Activated naive CD4-positive, alpha-beta T cell (primary cell): ENCODE results near the gene ITSN2.
"Not testable (repeated sequence)": the region's sequence is repeated elsewhere in the genome, so short reads cannot be mapped to it uniquely, and the experiment has no call there.

Source experiments
- DNase-seq, 4 experiments: peaks; one replicate each; lab custom pipeline; 2025; lab: John Stamatoyannopoulos, UW

ITSN2 gene

GRCh38 chr2:24360050-24360962 lies at the start of gene ITSN2:
TSS of gene ITSN2 (minus strand) at chr2:24360536. CDS start at chr2:24328082, 32,454 bp downstream.
- peak; percentile 33 to 86 (median 74) for DNase-seq

GRCh38 chr2:24409171-24409570 lies 48.8 kb upstream of the ITSN2 start:
- DNase-seq, result no peak

GRCh38 chr2:24408704-24409103 lies 48.4 kb upstream of the ITSN2 start:
- not testable (repeated sequence) for DNase-seq

- DNase-seq, result no peak
Measured at GRCh38 chr2:24404491-24404921, 44.2 kb upstream of the ITSN2 start.

- DNase-seq, result no peak
Measured at GRCh38 chr2:24403832-24404212, 43.5 kb upstream of the ITSN2 start.

GRCh38 chr2:24403168-24403831 lies 43.0 kb upstream of the ITSN2 start:
- DNase-seq, result no peak

- no peak for DNase-seq
Measured at GRCh38 chr2:24402242-24403097, 42.1 kb upstream of the ITSN2 start.

GRCh38 chr2:24400207-24400907 lies 40.0 kb upstream of the ITSN2 start:
- no peak for DNase-seq

- DNase-seq, result no peak
Measured at GRCh38 chr2:24399434-24400206, 39.3 kb upstream of the ITSN2 start.

- no peak for DNase-seq
Measured at GRCh38 chr2:24394998-24395397, 34.7 kb upstream of the ITSN2 start.

GRCh38 chr2:24392542-24393059 lies 32.3 kb upstream of the ITSN2 start:
- no peak for DNase-seq

GRCh38 chr2:24385366-24385765 lies 25.0 kb upstream of the ITSN2 start:
- no peak for DNase-seq

GRCh38 chr2:24382363-24383073 lies 22.2 kb upstream of the ITSN2 start:
- DNase-seq, result peak in 3 of 4 experiments; percentile 17 to 29 (median 21)

- no peak for DNase-seq
Measured at GRCh38 chr2:24380820-24381219, 20.5 kb upstream of the ITSN2 start.

GRCh38 chr2:24375349-24376087 lies 15.2 kb upstream of the ITSN2 start:
- no peak for DNase-seq

GRCh38 chr2:24374301-24374700 lies 14.0 kb upstream of the ITSN2 start:
- no peak for DNase-seq

- no peak for DNase-seq
Measured at GRCh38 chr2:24372033-24372432, 11.7 kb upstream of the ITSN2 start.

- DNase-seq, result no peak
Measured at GRCh38 chr2:24365826-24366225, 5.5 kb upstream of the ITSN2 start.

GRCh38 chr2:24365051-24365450 lies 4.7 kb upstream of the ITSN2 start:
- no peak for DNase-seq
